ENCODE measurements around the gene LRRC74A.
A peak's percentile ranks its signal among the peaks of the same experiment; 100 is the strongest.
"Not testable (repeated sequence)": the region's sequence is repeated elsewhere in the genome, so short reads cannot be mapped to it uniquely, and the experiment has no call there.

The LRRC74A gene

DNA sequence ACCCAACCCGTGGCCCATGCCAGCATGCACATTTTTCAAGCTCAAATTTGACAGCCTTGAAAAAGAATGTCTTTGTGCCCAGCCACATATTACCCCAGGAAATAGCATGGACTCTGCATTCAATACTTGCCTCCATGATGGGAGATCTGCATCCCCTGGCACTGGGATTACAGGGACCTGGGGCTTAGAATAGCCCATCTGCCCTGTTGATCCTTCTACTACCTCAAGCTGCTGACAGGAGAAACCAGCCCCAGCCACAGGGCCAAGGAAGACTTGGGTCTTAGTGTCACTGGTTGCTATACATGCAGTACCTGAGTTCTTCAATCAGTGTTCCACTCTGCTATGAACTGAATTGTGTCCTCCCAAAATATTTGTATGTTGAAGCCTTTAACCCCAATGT lies 85.3 kb downstream of the LRRC74A start (continued):
- no peak for TF ChIP-seq ZFP3 (CRISPR knock-in tag; IDR thresholded peaks at IDR 0.05)
- TF ChIP-seq, protein P1, sequence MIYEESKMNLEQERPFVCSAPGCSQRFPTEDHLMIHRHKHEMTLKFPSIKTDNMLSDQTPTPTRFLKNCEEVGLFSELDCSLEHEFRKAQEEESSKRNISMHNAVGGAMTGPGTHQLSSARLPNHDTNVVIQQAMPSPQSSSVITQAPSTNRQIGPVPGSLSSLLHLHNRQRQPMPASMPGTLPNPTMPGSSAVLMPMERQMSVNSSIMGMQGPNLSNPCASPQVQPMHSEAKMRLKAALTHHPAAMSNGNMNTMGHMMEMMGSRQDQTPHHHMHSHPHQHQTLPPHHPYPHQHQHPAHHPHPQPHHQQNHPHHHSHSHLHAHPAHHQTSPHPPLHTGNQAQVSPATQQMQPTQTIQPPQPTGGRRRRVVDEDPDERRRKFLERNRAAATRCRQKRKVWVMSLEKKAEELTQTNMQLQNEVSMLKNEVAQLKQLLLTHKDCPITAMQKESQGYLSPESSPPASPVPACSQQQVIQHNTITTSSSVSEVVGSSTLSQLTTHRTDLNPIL (CRISPR knock-in tag; IDR thresholded peaks at IDR 0.05; ENCODE audit: low read depth), result no peak

DNA sequence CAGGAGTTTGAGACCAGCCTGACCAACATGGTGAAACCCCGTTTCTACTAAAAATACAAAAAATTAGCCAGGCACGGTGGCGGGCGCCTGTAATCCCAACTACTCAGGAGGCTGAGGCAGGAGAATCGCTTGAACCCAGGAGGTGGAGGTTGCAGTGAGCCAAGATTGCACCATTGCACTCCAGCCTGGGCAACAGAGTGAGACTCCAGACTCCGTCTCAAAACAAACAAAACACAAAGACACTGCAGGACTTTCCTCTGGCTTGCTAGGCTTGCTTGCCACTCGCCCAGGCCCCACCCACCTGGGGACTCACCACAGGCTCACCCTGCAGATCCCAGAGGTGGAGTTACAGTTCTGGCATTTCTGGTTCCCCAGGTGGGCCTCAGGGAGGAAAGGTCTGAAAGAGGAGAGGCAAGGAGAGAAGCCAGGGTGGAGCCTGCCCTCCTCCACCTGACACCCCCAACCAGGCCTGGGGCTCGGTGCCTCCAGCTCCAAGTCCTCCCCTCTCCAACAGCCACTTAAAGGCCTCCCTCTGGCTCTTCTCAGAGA lies 88.4 kb downstream of the LRRC74A start:
- not testable (repeated sequence) for ATAC-seq

DNA sequence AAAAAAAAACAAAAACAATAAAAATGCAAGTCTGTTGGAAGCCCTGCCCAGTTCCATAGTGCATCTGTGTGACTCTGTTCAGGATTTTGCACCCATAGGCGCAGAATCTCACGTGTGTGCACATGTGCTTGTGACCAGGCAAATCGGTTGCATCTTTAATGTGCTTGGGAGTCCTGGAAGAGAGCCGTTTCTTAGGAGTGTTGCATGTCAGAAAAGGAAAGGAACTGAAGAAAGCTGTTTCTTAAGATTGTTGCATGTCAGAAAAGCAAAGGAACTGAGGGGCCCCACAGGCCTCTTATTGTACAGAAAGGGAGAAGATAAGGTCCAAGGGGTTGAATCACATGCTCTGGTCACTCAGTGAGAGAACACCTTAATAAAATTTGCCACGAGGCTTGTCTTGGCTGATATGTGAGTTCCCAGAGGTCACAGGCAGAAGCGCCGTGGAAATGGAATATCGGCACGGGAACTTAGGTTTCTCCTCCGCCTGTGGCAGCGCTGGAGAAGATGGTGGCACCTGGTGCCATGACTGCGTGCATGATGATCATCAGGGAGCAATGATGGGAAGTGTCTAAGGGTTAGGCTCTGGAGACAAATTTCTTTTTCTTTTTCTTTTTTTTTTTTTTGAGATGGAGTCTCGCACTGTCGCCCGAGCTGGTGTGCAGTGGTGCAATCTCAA lies 90.0 kb downstream of the LRRC74A start:
- no peak for ATAC-seq
- TF ChIP-seq, protein P2, sequence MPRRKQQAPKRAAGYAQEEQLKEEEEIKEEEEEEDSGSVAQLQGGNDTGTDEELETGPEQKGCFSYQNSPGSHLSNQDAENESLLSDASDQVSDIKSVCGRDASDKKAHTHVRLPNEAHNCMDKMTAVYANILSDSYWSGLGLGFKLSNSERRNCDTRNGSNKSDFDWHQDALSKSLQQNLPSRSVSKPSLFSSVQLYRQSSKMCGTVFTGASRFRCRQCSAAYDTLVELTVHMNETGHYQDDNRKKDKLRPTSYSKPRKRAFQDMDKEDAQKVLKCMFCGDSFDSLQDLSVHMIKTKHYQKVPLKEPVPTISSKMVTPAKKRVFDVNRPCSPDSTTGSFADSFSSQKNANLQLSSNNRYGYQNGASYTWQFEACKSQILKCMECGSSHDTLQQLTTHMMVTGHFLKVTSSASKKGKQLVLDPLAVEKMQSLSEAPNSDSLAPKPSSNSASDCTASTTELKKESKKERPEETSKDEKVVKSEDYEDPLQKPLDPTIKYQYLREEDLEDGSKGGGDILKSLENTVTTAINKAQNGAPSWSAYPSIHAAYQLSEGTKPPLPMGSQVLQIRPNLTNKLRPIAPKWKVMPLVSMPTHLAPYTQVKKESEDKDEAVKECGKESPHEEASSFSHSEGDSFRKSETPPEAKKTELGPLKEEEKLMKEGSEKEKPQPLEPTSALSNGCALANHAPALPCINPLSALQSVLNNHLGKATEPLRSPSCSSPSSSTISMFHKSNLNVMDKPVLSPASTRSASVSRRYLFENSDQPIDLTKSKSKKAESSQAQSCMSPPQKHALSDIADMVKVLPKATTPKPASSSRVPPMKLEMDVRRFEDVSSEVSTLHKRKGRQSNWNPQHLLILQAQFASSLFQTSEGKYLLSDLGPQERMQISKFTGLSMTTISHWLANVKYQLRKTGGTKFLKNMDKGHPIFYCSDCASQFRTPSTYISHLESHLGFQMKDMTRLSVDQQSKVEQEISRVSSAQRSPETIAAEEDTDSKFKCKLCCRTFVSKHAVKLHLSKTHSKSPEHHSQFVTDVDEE (CRISPR knock-in tag; IDR thresholded peaks at IDR 0.05), result no peak
- TF ChIP-seq ZNF8 (CRISPR knock-in tag; IDR thresholded peaks at IDR 0.05) (no peak), ZNF565 (CRISPR knock-in tag; conservative IDR thresholded peaks at IDR 0.05; ENCODE audit: low read depth) (no peak), GLIS3 (CRISPR knock-in tag; IDR thresholded peaks at IDR 0.05) (no peak), ZFP30 (CRISPR knock-in tag; IDR thresholded peaks at IDR 0.05) (no peak), SNAI2 (CRISPR knock-in tag; IDR thresholded peaks at IDR 0.05) (no peak), OSR1 (CRISPR knock-in tag; IDR thresholded peaks at IDR 0.05) (no peak), TCF4 (CRISPR knock-in tag; IDR thresholded peaks at IDR 0.05; ENCODE audit: borderline replicate concordance) (no peak), ZFP3 (CRISPR knock-in tag; IDR thresholded peaks at IDR 0.05) (no peak), ARNTL (CRISPR knock-in tag; IDR thresholded peaks at IDR 0.05; ENCODE audit: borderline replicate concordance, low read depth) (no peak), ZNF70 (CRISPR knock-in tag; IDR thresholded peaks at IDR 0.05) (no peak), ZC3H10 (CRISPR knock-in tag; IDR thresholded peaks at IDR 0.05) (no peak), TOX (CRISPR knock-in tag; IDR thresholded peaks at IDR 0.05; ENCODE audit: borderline replicate concordance) (no peak), RARB (CRISPR knock-in tag; IDR thresholded peaks at IDR 0.05) (no peak), BACH2 (CRISPR knock-in tag; IDR thresholded peaks at IDR 0.05; ENCODE audit: borderline replicate concordance) (no peak), PPARA (CRISPR knock-in tag; IDR thresholded peaks at IDR 0.05; ENCODE audit: borderline replicate concordance) (no peak), ISL1 (CRISPR knock-in tag; IDR thresholded peaks at IDR 0.05) (no peak), ESRRG (CRISPR knock-in tag; IDR thresholded peaks at IDR 0.05) (no peak)
- TF ChIP-seq, protein P1 (CRISPR knock-in tag; IDR thresholded peaks at IDR 0.05; ENCODE audit: low read depth), result no peak
- TF ChIP-seq, protein P3, sequence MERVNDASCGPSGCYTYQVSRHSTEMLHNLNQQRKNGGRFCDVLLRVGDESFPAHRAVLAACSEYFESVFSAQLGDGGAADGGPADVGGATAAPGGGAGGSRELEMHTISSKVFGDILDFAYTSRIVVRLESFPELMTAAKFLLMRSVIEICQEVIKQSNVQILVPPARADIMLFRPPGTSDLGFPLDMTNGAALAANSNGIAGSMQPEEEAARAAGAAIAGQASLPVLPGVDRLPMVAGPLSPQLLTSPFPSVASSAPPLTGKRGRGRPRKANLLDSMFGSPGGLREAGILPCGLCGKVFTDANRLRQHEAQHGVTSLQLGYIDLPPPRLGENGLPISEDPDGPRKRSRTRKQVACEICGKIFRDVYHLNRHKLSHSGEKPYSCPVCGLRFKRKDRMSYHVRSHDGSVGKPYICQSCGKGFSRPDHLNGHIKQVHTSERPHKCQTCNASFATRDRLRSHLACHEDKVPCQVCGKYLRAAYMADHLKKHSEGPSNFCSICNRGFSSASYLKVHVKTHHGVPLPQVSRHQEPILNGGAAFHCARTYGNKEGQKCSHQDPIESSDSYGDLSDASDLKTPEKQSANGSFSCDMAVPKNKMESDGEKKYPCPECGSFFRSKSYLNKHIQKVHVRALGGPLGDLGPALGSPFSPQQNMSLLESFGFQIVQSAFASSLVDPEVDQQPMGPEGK (CRISPR knock-in tag; IDR thresholded peaks at IDR 0.05; ENCODE audit: borderline replicate concordance), result no peak

DNA sequence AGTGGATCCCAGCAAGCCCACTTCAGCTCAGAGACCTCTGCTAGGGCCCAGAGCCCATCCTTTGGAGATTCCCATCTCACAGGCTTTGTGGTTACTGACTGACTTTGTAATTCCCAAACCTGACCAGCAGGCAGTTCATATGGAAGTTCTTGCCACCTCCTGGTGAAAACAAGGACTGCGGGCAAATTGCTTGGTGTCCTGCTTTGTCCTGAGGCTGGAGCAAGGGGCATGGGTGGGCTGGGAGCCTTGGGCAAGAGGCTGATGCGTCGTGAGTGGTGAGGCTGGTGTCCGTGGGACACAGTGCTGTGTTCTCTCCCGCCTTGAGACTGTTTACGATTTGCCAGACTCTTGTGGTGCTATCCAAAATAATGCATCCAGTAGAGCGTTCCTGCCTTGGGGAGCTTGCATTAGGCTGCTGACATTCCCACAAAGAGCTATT lies 91.0 kb downstream of the LRRC74A start:
- ATAC-seq, result peak; percentile 19
- TF ChIP-seq SNAI2 (CRISPR knock-in tag; IDR thresholded peaks at IDR 0.05) (no peak), ZFP30 (CRISPR knock-in tag; IDR thresholded peaks at IDR 0.05) (no peak), ESRRG (CRISPR knock-in tag; IDR thresholded peaks at IDR 0.05) (no peak), PPARA (CRISPR knock-in tag; IDR thresholded peaks at IDR 0.05; ENCODE audit: borderline replicate concordance) (no peak), CSDC2 (CRISPR knock-in tag; IDR thresholded peaks at IDR 0.05) (no peak), ZNF8 (CRISPR knock-in tag; IDR thresholded peaks at IDR 0.05) (no peak), GLIS3 (CRISPR knock-in tag; IDR thresholded peaks at IDR 0.05) (no peak), BACH2 (CRISPR knock-in tag; IDR thresholded peaks at IDR 0.05; ENCODE audit: borderline replicate concordance) (no peak), TCF4 (CRISPR knock-in tag; IDR thresholded peaks at IDR 0.05; ENCODE audit: borderline replicate concordance) (no peak), TOX (CRISPR knock-in tag; IDR thresholded peaks at IDR 0.05; ENCODE audit: borderline replicate concordance) (no peak)
- TF ChIP-seq, protein P4, sequence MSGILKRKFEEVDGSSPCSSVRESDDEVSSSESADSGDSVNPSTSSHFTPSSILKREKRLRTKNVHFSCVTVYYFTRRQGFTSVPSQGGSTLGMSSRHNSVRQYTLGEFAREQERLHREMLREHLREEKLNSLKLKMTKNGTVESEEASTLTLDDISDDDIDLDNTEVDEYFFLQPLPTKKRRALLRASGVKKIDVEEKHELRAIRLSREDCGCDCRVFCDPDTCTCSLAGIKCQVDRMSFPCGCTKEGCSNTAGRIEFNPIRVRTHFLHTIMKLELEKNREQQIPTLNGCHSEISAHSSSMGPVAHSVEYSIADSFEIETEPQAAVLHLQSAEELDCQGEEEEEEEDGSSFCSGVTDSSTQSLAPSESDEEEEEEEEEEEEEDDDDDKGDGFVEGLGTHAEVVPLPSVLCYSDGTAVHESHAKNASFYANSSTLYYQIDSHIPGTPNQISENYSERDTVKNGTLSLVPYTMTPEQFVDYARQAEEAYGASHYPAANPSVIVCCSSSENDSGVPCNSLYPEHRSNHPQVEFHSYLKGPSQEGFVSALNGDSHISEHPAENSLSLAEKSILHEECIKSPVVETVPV (CRISPR knock-in tag; IDR thresholded peaks at IDR 0.05), result no peak
- TF ChIP-seq, protein P3 (CRISPR knock-in tag; IDR thresholded peaks at IDR 0.05; ENCODE audit: borderline replicate concordance), result no peak
- TF ChIP-seq, protein P1 (CRISPR knock-in tag; IDR thresholded peaks at IDR 0.05; ENCODE audit: low read depth), result no peak

All from SK-N-SH treated with all-trans-retinoic acid at 6 μM for 48 hours (cell line).